ENCODE results near the gene TARBP1. TPM values are rescaled to one million over a fixed set of nuclear protein-coding genes. Genes with fewer than 3 reads are reported as not detected.

The TARBP1 gene
- total RNA-seq, 4 donors from 2014 or later: 5.8 to 11.1 (median 9.8) TPM

DNA sequence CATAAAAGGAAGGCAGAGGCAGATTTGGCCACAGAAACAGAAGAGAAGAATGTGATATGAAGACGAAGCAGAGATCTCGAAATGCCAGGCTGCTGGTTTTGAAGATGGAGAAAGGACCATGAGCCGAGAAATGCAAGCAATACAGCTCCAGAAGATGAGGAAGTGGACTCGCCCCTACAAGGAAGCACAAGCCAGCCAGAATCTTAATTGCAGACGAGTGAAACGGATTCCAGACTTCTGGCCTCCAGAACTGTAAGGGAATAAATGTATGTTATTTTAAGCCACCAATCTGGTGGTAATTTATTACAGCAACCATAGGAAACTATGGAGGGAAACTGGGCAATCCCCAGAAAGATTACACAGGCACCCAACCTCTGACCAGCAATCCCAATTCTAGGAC is 24.1 kb downstream of the TARBP1 start:
- no peaks in the 10 kb centered on the region for H3K9me3 ChIP-seq
- H3K4me3 ChIP-seq: no peak overlapping the region
- no peak for DNase-seq (ENCODE audit: extremely low spot score)
- TF ChIP-seq, protein P1, sequence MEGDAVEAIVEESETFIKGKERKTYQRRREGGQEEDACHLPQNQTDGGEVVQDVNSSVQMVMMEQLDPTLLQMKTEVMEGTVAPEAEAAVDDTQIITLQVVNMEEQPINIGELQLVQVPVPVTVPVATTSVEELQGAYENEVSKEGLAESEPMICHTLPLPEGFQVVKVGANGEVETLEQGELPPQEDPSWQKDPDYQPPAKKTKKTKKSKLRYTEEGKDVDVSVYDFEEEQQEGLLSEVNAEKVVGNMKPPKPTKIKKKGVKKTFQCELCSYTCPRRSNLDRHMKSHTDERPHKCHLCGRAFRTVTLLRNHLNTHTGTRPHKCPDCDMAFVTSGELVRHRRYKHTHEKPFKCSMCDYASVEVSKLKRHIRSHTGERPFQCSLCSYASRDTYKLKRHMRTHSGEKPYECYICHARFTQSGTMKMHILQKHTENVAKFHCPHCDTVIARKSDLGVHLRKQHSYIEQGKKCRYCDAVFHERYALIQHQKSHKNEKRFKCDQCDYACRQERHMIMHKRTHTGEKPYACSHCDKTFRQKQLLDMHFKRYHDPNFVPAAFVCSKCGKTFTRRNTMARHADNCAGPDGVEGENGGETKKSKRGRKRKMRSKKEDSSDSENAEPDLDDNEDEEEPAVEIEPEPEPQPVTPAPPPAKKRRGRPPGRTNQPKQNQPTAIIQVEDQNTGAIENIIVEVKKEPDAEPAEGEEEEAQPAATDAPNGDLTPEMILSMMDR (IDR thresholded peaks at IDR 0.05): no peak
- no peak for TF ChIP-seq POLR2A (IDR thresholded peaks at IDR 0.05; ENCODE audit: low read depth)
- TF ChIP-seq POLR2AphosphoS5 (IDR thresholded peaks at IDR 0.05): no peak
- TF ChIP-seq EP300 (IDR thresholded peaks at IDR 0.05): no peak
- H3K27ac ChIP-seq (replicated peaks in 1 of 4): no peak overlapping the region
- WGBS: 76% methylated on average over 6 of the region's 6 CpGs
- no peaks in the 10 kb centered on the region for H3K4me1 ChIP-seq
- H3K27me3 ChIP-seq: no peaks in the 10 kb centered on the region
- intact Hi-C loops (cut with DNase I): no loop called here
- peaks cover 0 to 36% (median 16%) of the 10 kb centered on the region in 4 donors for H3K36me3 ChIP-seq

DNA sequence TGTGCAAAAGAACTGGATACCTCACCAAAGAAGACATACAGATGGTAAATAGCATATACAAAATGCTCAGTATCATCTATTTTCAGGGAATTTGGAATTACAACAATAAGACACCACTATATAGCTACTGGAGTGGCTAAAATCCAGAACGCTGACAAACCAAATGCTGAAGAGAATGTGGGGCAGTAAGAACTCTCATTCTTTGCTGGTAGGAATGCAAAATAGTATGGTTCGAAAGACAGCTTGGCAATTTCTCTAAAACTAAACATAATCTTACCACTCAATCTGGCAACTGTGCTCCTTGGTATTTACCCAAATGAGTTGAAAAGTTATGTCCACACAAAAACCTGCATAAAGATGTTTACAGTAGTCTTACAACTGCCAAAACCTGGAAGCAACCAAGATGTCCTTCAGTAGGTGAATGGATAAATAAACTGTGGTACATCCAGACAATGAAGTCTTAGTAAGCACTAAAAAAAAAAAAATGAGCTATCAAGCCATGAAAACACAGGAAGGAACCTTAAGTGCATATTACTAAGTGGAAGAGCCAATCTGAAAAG is 26.5 kb downstream of the TARBP1 start:
- 92% methylated on average over 2 of the region's 2 CpGs for WGBS
- Histone ChIP-seq H3K36me3 (peaks cover 0 to 47% (median 26%) of the 10 kb centered on the region in 4 donors), H3K4me1 (no peaks in the 10 kb centered on the region), H3K27me3 (no peaks in the 10 kb centered on the region), H3K4me3 (no peak overlapping the region), H3K9me3 (no peaks in the 10 kb centered on the region), H3K27ac (replicated peaks in 1 of 4) (no peak overlapping the region)
- no peak for DNase-seq (ENCODE audit: extremely low spot score)
- intact Hi-C loops (cut with DNase I): no loop called here
- no peak for TF ChIP-seq POLR2AphosphoS5 (IDR thresholded peaks at IDR 0.05)

DNA sequence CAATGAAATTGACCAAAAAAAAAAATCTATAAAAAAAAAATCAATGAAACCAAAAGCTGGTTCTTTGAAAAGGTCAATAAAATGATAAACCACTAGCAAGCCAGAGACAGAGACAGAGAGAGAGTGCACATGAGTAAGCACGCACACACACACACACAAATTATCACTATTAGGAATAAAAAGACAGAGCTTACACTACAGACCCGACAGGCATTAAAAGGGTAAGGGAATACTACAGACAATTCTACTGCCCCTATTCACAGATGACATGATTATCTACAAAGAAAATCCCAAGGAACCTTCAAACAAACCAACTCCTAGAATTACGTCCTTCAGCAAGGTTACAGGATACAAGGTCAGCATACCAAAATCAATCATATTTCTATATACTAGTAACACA is 38.6 kb downstream of the TARBP1 start:
- no peak overlapping the region for H3K27ac ChIP-seq (replicated peaks in 1 of 4)
- H3K27me3 ChIP-seq: no peaks in the 10 kb centered on the region
- peaks cover 0 to 23% (median 9%) of the 10 kb centered on the region in 4 donors for H3K36me3 ChIP-seq
- intact Hi-C loops (cut with DNase I): no loop called here
- no peak overlapping the region for H3K4me3 ChIP-seq
- TF ChIP-seq POLR2A (IDR thresholded peaks at IDR 0.05; ENCODE audit: low read depth): no peak
- no peak for TF ChIP-seq POLR2AphosphoS5 (IDR thresholded peaks at IDR 0.05)
- TF ChIP-seq, protein P1 (IDR thresholded peaks at IDR 0.05): no peak
- no peak for TF ChIP-seq EP300 (IDR thresholded peaks at IDR 0.05)
- WGBS: 96% methylated on average over 3 of the region's 3 CpGs
- DNase-seq (ENCODE audit: extremely low spot score): no peak
- peaks cover 0 to 10% (median 4%) of the 10 kb centered on the region in 4 donors for H3K9me3 ChIP-seq
- H3K4me1 ChIP-seq: peaks cover 4 to 9% (median 7%) of the 10 kb centered on the region in 4 donors

DNA sequence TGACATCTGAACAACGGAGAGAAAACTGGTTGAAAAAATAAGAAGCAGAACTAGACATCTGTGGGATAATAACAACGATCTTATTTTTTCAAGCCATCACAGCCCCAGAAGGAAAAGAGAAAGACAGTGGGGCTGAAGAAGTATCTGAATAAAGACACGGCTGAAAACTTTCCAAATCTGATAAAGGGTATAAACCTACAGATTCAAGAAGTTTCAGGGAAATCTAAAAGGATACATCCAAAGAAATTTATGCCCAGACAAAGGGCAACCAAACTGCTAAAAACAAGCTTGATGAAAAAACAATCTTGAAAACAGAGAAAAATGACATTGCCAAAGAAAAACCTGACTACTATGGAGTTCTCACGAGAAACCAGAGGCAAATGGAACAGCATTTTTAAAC is 40.4 kb downstream of the TARBP1 start:
- intact Hi-C loops (cut with DNase I): no loop called here
- Histone ChIP-seq H3K27me3 (no peaks in the 10 kb centered on the region), H3K9me3 (peaks cover 0 to 10% (median 4%) of the 10 kb centered on the region in 4 donors), H3K4me3 (no peak overlapping the region), H3K4me1 (peaks cover 4 to 9% (median 7%) of the 10 kb centered on the region in 4 donors), H3K27ac (replicated peaks in 1 of 4) (no peak overlapping the region), H3K36me3 (peaks cover 0 to 29% (median 10%) of the 10 kb centered on the region in 4 donors)
- 97% methylated on average over 4 of the region's 4 CpGs for WGBS
- TF ChIP-seq POLR2A (IDR thresholded peaks at IDR 0.05; ENCODE audit: low read depth) (no peak), POLR2AphosphoS5 (IDR thresholded peaks at IDR 0.05) (no peak), EP300 (IDR thresholded peaks at IDR 0.05) (no peak)
- TF ChIP-seq, protein P1 (IDR thresholded peaks at IDR 0.05): no peak
- no peak for DNase-seq (ENCODE audit: extremely low spot score)

DNA sequence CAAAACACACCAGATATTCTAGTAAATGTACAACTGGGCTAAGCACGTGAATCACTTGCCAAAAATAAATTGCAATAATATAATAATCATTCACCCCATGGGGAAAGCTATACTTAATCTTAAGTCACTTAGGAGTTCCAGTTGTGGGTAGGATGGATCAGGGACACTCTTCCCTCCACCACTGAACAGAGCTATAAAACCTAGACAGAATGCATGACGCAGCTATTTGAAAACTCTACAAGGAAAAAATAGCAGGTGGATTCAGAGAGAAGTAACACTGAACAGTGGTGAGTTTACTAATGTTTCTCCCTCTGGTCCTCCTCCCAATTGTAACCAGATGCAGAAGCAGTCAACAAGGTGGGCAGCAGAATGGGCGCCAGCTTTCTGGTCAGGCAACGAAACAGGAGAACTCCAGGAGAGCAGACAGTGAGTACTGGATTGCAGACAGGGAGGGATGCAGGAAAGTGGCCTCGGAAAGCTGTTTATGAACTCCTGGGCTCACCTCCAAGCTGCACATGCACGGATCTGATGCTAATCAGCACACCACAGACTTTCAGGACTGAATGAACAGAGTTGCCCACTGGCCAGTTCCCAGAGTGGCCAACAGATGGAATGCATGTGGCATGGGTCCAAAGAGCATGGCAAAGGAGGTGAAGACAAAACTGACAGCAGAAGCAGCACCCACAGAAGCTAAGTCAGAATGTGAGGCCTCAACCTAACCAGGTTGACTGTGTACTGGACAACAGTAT is 41.4 kb downstream of the TARBP1 start:
- H3K27ac ChIP-seq (replicated peaks in 1 of 4): no peak overlapping the region
- WGBS: 50% methylated on average over 6 of the region's 6 CpGs
- no peak for DNase-seq (ENCODE audit: extremely low spot score)
- peaks cover 0 to 10% (median 4%) of the 10 kb centered on the region in 4 donors for H3K9me3 ChIP-seq
- peaks cover 0 to 30% (median 15%) of the 10 kb centered on the region in 4 donors for H3K36me3 ChIP-seq
- H3K4me1 ChIP-seq: peaks cover 4 to 9% (median 7%) of the 10 kb centered on the region in 4 donors
- intact Hi-C loops (cut with DNase I): no loop called here
- TF ChIP-seq POLR2A (IDR thresholded peaks at IDR 0.05; ENCODE audit: low read depth): no peak
- no peak for TF ChIP-seq POLR2AphosphoS5 (IDR thresholded peaks at IDR 0.05)
- TF ChIP-seq, protein P1 (IDR thresholded peaks at IDR 0.05): no peak
- TF ChIP-seq EP300 (IDR thresholded peaks at IDR 0.05): no peak
- H3K27me3 ChIP-seq: no peaks in the 10 kb centered on the region
- H3K4me3 ChIP-seq: no peak overlapping the region
